WERI-Rb-1 (cell line): Measurements from ENCODE around the gene OAF.

Source experiments
- DNase-seq: peaks from one replicate; pipeline ENCODE4 v3.0.0-alpha.2; 2020
- H3K27ac ChIP-seq: fragments of 250-450 bp; sonication (Bioruptor Pico); 2 replicates; pipeline ENCODE4 v1.5.1; 2020; ENCODE audit warnings: mild to moderate bottlenecking, moderate library complexity
- H3K27me3 ChIP-seq: fragments of 250-450 bp; sonication (Bioruptor Pico); 2 replicates; pipeline ENCODE4 v1.5.1; 2021; ENCODE audit warnings: mild to moderate bottlenecking, low read depth, moderate library complexity; ENCODE audit not compliant: insufficient read depth, severe bottlenecking
- H3K36me3 ChIP-seq: fragments of 250-450 bp; sonication (Bioruptor Pico); 2 replicates; pipeline ENCODE4 v1.5.1; 2020; ENCODE audit warnings: mild to moderate bottlenecking, moderate library complexity
- H3K4me3 ChIP-seq: 2 replicates; pipeline ENCODE4 v1.5.1; 2011; ENCODE audit warnings: low read depth, mild to moderate bottlenecking, control low read depth, low read length
- H3K9me3 ChIP-seq: fragments of 250-450 bp; sonication (Bioruptor Pico); 2 replicates; pipeline ENCODE4 v1.5.1; 2021; ENCODE audit warnings: mild to moderate bottlenecking, moderate library complexity; ENCODE audit not compliant: severe bottlenecking
- TF ChIP-seq, protein P1 (sequence below): IDR thresholded peaks from 2 replicates; pipeline ENCODE4 v1.5.1; 2011; ENCODE audit warnings: low read depth, mild to moderate bottlenecking, control low read depth, inconsistent platforms, low read length

The OAF gene

DNA sequence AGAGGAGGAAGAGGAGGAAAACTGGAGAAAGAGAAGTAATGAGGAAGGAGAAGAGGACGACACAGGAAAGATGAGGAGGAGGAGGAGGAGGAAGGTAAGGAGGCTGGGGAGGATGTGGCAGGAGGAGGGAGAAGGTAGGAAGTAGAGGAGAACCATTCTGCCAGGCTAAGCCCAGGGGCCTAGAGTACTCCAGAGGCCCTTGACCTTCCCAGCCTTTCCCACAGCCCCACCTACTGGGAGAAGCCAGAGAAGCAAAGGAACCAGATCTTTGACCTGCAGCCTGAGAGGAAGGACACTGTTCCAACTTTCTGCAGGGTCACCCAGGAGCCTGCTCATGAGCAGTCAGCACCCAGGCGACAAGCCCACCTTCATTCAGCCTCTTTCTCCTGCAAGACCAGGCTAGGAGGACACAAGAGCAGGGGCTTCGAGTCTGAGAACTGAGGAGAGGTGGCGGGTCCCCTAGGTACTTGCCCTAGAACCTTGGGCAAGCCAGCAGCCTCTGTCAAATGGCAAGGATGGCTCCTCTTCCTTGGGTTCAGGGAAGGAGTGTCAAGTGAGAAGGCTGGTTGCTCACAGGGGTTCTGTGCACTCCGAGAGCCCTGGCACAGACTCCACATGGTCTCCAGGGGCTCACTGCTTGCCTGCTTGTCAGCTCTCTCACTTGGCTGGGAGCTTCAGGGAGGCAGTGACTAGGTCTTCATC is 27.9 kb upstream of the OAF start:
- H3K27ac ChIP-seq = no peak overlapping the region
- TF ChIP-seq, protein P1, sequence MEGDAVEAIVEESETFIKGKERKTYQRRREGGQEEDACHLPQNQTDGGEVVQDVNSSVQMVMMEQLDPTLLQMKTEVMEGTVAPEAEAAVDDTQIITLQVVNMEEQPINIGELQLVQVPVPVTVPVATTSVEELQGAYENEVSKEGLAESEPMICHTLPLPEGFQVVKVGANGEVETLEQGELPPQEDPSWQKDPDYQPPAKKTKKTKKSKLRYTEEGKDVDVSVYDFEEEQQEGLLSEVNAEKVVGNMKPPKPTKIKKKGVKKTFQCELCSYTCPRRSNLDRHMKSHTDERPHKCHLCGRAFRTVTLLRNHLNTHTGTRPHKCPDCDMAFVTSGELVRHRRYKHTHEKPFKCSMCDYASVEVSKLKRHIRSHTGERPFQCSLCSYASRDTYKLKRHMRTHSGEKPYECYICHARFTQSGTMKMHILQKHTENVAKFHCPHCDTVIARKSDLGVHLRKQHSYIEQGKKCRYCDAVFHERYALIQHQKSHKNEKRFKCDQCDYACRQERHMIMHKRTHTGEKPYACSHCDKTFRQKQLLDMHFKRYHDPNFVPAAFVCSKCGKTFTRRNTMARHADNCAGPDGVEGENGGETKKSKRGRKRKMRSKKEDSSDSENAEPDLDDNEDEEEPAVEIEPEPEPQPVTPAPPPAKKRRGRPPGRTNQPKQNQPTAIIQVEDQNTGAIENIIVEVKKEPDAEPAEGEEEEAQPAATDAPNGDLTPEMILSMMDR = peak; percentile 78
- H3K36me3 ChIP-seq = no peaks in the 10 kb centered on the region
- no peaks in the 10 kb centered on the region for H3K27me3 ChIP-seq
- no peaks in the 10 kb centered on the region for H3K9me3 ChIP-seq
- no peak overlapping the region for H3K4me3 ChIP-seq
- DNase-seq = peak; percentile 67

- TF ChIP-seq, protein P1 = no peak
These were observed 27.1 kb upstream of the OAF start for GRCh38 chr11:120183701-120184141.

DNA sequence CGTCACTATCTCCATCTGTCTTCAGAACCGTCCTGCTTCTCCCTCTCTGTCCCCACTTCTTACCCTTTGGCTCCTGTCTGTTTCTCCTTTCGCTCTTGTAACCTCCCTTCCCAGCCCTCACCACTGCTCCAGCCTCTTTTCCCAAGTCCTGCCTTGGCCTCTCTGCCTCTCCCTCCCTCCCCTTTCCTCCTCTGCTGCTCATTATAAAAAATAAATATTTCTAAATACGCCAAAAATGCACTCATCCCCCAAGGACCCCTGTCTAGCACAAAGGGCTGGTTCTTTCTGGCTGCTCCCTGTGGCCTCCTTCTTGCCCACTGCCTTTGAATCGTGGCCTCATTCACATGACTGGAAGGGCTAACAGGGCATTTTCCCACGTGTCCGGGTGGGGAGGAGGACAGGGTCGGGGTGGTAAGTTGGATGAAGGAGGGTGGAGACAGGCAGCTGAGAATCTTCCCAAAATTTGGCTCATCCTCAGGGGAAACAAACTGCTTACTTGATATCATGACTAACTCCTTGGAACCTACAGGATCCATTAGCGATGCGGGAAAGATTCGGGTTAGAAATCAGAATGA is 26.4 kb upstream of the OAF start:
- TF ChIP-seq, protein P1 = no peak
- Histone ChIP-seq H3K36me3 (no peaks in the 10 kb centered on the region), H3K27ac (no peak overlapping the region), H3K27me3 (no peaks in the 10 kb centered on the region), H3K4me3 (no peak overlapping the region), H3K9me3 (no peaks in the 10 kb centered on the region)
- no peak for DNase-seq

More at GRCh38 chr11:120183701-120184141, 27.1 kb upstream of the OAF start:
- DNase-seq = no peak
- no peaks in the 10 kb centered on the region for H3K36me3 ChIP-seq
- H3K4me3 ChIP-seq = no peak overlapping the region
- H3K27me3 ChIP-seq = no peaks in the 10 kb centered on the region
- H3K9me3 ChIP-seq = no peaks in the 10 kb centered on the region
- no peak overlapping the region for H3K27ac ChIP-seq

GRCh38 chr11:120184946-120185705 is 25.7 kb upstream of the OAF start:
- no peaks in the 10 kb centered on the region for H3K27me3 ChIP-seq
- no peaks in the 10 kb centered on the region for H3K9me3 ChIP-seq
- H3K4me3 ChIP-seq = no peak overlapping the region
- H3K36me3 ChIP-seq = no peaks in the 10 kb centered on the region
- TF ChIP-seq, protein P1 = no peak
- H3K27ac ChIP-seq = no peak overlapping the region
- no peak for DNase-seq

- H3K36me3 ChIP-seq = no peaks in the 10 kb centered on the region
- H3K4me3 ChIP-seq = no peak overlapping the region
- no peaks in the 10 kb centered on the region for H3K9me3 ChIP-seq
- no peak for DNase-seq
- H3K27me3 ChIP-seq = no peaks in the 10 kb centered on the region
- TF ChIP-seq, protein P1 = no peak
- H3K27ac ChIP-seq = no peak overlapping the region
These were observed 25.0 kb upstream of the OAF start for GRCh38 chr11:120185706-120186455.
